K562 (cell line): ENCODE measurements around the gene ABRAXAS1. TPM values are rescaled to one million over a fixed set of nuclear protein-coding genes. Genes with fewer than 3 reads are reported as not detected.

Source experiments
- BRF2 ChIP-seq: IDR thresholded peaks from 3 replicates; pipeline ENCODE4 v1.6.1; 2011; ENCODE audit warnings: borderline replicate concordance, mild to moderate bottlenecking; ENCODE audit not compliant: insufficient read length, insufficient read depth
- CBX3 ChIP-seq, 2 experiments: IDR thresholded peaks; 1 replicate in 1 of 2; 2 replicates in 1 of 2; pipeline ENCODE4 v1.6.1; 2012; ENCODE audit warnings: inconsistent platforms in 2 of 2, low read length in 2 of 2, borderline replicate concordance in 1 of 2, control low read depth in 1 of 2
- CHAMP1 ChIP-seq: fragments of 450-650 bp; IDR thresholded peaks from 2 replicates; pipeline ENCODE4 v1.6.1; 2016; ENCODE audit warnings: mild to moderate bottlenecking
- ELF1 ChIP-seq: fragments of 200-800 bp; sonication (Bioruptor generic); IDR thresholded peaks from 2 replicates; pipeline ENCODE4 v1.6.1; 2016; ENCODE audit warnings: missing genetic modification characterization, missing compliant biosample characterization
- KLF6 ChIP-seq: fragments of 250-450 bp; sonication (Bioruptor Pico); IDR thresholded peaks from 2 replicates; pipeline ENCODE4 v1.4.0; 2020; ENCODE audit warnings: mild to moderate bottlenecking, moderate library complexity, borderline replicate concordance
- L3MBTL2 ChIP-seq: fragments of 450-650 bp; IDR thresholded peaks from 2 replicates; pipeline ENCODE4 v1.6.1; 2016; ENCODE audit warnings: mild to moderate bottlenecking, moderate library complexity
- LARP7 ChIP-seq: fragments of 450-650 bp; IDR thresholded peaks from 2 replicates; pipeline ENCODE4 v1.6.1; 2016
- MLLT1 ChIP-seq, 2 experiments: fragments of 450-650 bp; IDR thresholded peaks; 2 replicates each; pipeline ENCODE4 v1.6.1; 2016
- MXI1 ChIP-seq: IDR thresholded peaks from 2 replicates; pipeline ENCODE4 v1.6.1; 2011; ENCODE audit warnings: low read depth, mild to moderate bottlenecking, improper control_type of control experiment, low read length
- NFE2 ChIP-seq: IDR thresholded peaks from 2 replicates; pipeline ENCODE4 v1.6.1; 2014; ENCODE audit warnings: antibody characterized with exemption, low read depth
- NFRKB ChIP-seq: fragments of 450-650 bp; IDR thresholded peaks from 2 replicates; pipeline ENCODE4 v1.6.1; 2016; ENCODE audit warnings: low read depth
- NONO ChIP-seq, 2 experiments: fragments of 200-400 bp in 1 of 2; fragments of 450-650 bp in 1 of 2; formaldehyde crosslinking in 1 of 2; IDR thresholded peaks; 2 replicates each; pipeline ENCODE4 v1.6.1; 2017; ENCODE audit warnings: low read depth in 2 of 2, mild to moderate bottlenecking in 2 of 2, moderate library complexity in 2 of 2, low read length in 1 of 2
- NRF1 ChIP-seq, 2 experiments: fragments of 450-650 bp; IDR thresholded peaks in 1 of 2; conservative IDR thresholded peaks in 1 of 2; 2 replicates each; pipeline ENCODE4 v1.6.1; 2014; ENCODE audit warnings: mild to moderate bottlenecking in 2 of 2
- RBM39 ChIP-seq: fragments of 200-400 bp; formaldehyde crosslinking; optimal IDR thresholded peaks from 2 replicates; pipeline ENCODE3; 2018; ENCODE audit warnings: low read depth, low read length
- SP1 ChIP-seq: sonication (generic); formaldehyde crosslinking; IDR thresholded peaks from 2 replicates; pipeline ENCODE4 v1.8.1; 2022; ENCODE audit warnings: mild to moderate bottlenecking, missing genetic modification reagents
- TCF7 ChIP-seq: sonication (generic); IDR thresholded peaks from 2 replicates; pipeline ENCODE4 v1.6.1; 2016; ENCODE audit warnings: antibody characterized with exemption, borderline replicate concordance
- ZNF76 ChIP-seq: fragments of 250-450 bp; sonication (Bioruptor Pico); IDR thresholded peaks from 2 replicates; pipeline ENCODE4 v1.4.0; 2020; ENCODE audit warnings: mild to moderate bottlenecking, moderate library complexity, borderline replicate concordance
- polyA plus RNA-seq, 8 experiments: library from polyadenylated mRNA; depleted of rRNA in 4 of 8; stranded (reverse) in 5 of 8; unstranded in 3 of 8; fragments of >200 nt; fragmentation: Nextera tagmentation in 2 of 8; fragmentation: Illumina TruSeq in 1 of 8; extraction: Ambion mirVana in 2 of 8; extraction: Trizol in 1 of 8; gene quantifications; 2 replicates each; pipeline versions ENCODE4 v1.2.1 to v1.2.3, GENCODE V29; 2011 to 2014; ENCODE audit warnings: inconsistent platforms in 1 of 8, missing spikeins in 1 of 8
- total RNA-seq, 7 experiments: library from RNA; depleted of rRNA in 6 of 7; stranded (reverse); fragments of >200 nt in 6 of 7; fragmentation: Illumina TruSeq in 2 of 7; extraction: Trizol in 2 of 7; gene quantifications; 2 replicates each; pipeline versions ENCODE4 v1.2.1 to v1.2.3, GENCODE V29; 2011 to 2021; ENCODE audit warnings: low replicate concordance in 1 of 7
- TF ChIP-seq, protein P1 (sequence below): sonication (generic); formaldehyde crosslinking; IDR thresholded peaks from 2 replicates; pipeline ENCODE4 v1.8.0; 2022; ENCODE audit warnings: missing genetic modification reagents, mild to moderate bottlenecking, borderline replicate concordance
- TF ChIP-seq, protein P2 (sequence below): fragments of 450-650 bp; IDR thresholded peaks from 2 replicates; pipeline ENCODE4 v1.6.1; 2017; ENCODE audit warnings: antibody characterized with exemption

The ABRAXAS1 gene
- total and polyA plus RNA-seq, 9 of the 15 experiments (the other 6 are each of a cell fraction or from before 2014, with no cell fraction given): 10.8 to 48.3 (median 22.1) TPM

GRCh38 chr4:83455281-83456183 lies 29.4 kb downstream of the ABRAXAS1 start, which contains the start of the genes HELQ and MRPS18C (continued):
- TF ChIP-seq MLLT1 (IDR thresholded peaks at IDR 0.05): 0 out of 4 replicates have a peak, but pooled peaks of 1 of the 2 experiments have one; percentile 52
- peak; percentile 76; the same call in 1 of the 2 replicates for TF ChIP-seq L3MBTL2
- TF ChIP-seq RBM39: no peak
- no peak; the same call in 1 of the 2 replicates for TF ChIP-seq LARP7
- TF ChIP-seq NRF1 (conservative IDR thresholded peaks at IDR 0.05 in 1 of 2, IDR thresholded peaks at IDR 0.05 in 1 of 2): peak; percentile 98 to 99
- TF ChIP-seq ZNF76 (CRISPR knock-in tag): no peak
- TF ChIP-seq CBX3 (IDR thresholded peaks at IDR 0.05; ENCODE audit: borderline replicate concordance in 1 of 2, low read length in 2 of 2): peak in 1 of 2 experiments; percentile 90; a peak in 2 of 3 replicates
- peak; percentile 95 for TF ChIP-seq SP1 (CRISPR knock-in tag)
- 0 out of 2 replicates have a peak, but pooled peaks have one; percentile 50 for TF ChIP-seq TCF7
- TF ChIP-seq BRF2: no peak
- TF ChIP-seq, protein P1, sequence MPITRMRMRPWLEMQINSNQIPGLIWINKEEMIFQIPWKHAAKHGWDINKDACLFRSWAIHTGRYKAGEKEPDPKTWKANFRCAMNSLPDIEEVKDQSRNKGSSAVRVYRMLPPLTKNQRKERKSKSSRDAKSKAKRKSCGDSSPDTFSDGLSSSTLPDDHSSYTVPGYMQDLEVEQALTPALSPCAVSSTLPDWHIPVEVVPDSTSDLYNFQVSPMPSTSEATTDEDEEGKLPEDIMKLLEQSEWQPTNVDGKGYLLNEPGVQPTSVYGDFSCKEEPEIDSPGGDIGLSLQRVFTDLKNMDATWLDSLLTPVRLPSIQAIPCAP (CRISPR knock-in tag): 0 out of 2 replicates have a peak, but pooled peaks have one; percentile 56
- TF ChIP-seq NFRKB: peak; percentile 98
- TF ChIP-seq KLF6 (CRISPR knock-in tag): no peak
- TF ChIP-seq NFE2: no peak
- no peak for TF ChIP-seq NONO (IDR thresholded peaks at IDR 0.05; ENCODE audit: low read depth in 2 of 2, low read length in 1 of 2)
- TF ChIP-seq ELF1 (tag): peak; percentile 87
- TF ChIP-seq, protein P2, sequence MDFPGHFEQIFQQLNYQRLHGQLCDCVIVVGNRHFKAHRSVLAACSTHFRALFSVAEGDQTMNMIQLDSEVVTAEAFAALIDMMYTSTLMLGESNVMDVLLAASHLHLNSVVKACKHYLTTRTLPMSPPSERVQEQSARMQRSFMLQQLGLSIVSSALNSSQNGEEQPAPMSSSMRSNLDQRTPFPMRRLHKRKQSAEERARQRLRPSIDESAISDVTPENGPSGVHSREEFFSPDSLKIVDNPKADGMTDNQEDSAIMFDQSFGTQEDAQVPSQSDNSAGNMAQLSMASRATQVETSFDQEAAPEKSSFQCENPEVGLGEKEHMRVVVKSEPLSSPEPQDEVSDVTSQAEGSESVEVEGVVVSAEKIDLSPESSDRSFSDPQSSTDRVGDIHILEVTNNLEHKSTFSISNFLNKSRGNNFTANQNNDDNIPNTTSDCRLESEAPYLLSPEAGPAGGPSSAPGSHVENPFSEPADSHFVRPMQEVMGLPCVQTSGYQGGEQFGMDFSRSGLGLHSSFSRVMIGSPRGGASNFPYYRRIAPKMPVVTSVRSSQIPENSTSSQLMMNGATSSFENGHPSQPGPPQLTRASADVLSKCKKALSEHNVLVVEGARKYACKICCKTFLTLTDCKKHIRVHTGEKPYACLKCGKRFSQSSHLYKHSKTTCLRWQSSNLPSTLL: no peak
- peak; percentile 92 for TF ChIP-seq CHAMP1
- peak; percentile 58 for TF ChIP-seq MXI1
